ENCODE data around the gene ADAT1. TPM values are rescaled to one million over a fixed set of nuclear protein-coding genes. Genes with fewer than 3 reads are reported as not detected.

ADAT1 gene
- total and polyA plus RNA-seq, 2 donors (not counting 1 experiment from before 2014, with no cell fraction given) = 28.4 to 71.2 TPM

- no peaks in the 10 kb centered on the region for H3K4me1 Mint-ChIP-seq
- no peak overlapping the region for H3K27ac Mint-ChIP-seq
- Histone ChIP-seq H3K4me3 (ENCODE audit: control extremely low read depth in 1 of 5, extremely low read depth in 1 of 5, insufficient read depth in 1 of 5, low read depth in 2 of 5, low read length in 4 of 5) (no peak overlapping the region), H3K4me1 (ENCODE audit: control insufficient read depth in 2 of 2, insufficient read depth in 2 of 2, low read length in 2 of 2) (no peaks in the 10 kb centered on the region), H3K4me2 (replicated peaks; ENCODE audit: low read depth, low read length, poor library complexity, severe bottlenecking) (no peak overlapping the region), H3K27me3 (replicated peaks in 1 of 4; ENCODE audit: control extremely low read depth in 1 of 4, control insufficient read depth in 3 of 4, insufficient read depth in 4 of 4, low read length in 3 of 4) (no peaks in the 10 kb centered on the region), H3K36me3 (replicated peaks in 1 of 2; ENCODE audit: control extremely low read depth in 1 of 2, control insufficient read depth in 1 of 2, extremely low read depth in 1 of 2, insufficient read depth in 2 of 2, low read length in 1 of 2) (peaks cover 14 to 78% of the 10 kb centered on the region in 2 experiments), H3K9me3 (ENCODE audit: control extremely low read depth in 1 of 3, control insufficient read depth in 2 of 3, insufficient read depth in 1 of 3, low read length in 2 of 3) (no peaks in the 10 kb centered on the region), H3K9ac (ENCODE audit: low read length) (no peak overlapping the region), H4K20me1 (ENCODE audit: control insufficient read depth, insufficient read depth, low read length, poor library complexity, severe bottlenecking) (peaks cover 18% of the 10 kb centered on the region), H2AFZ (ENCODE audit: insufficient read depth, low read depth, low read length, poor library complexity, severe bottlenecking) (no peak overlapping the region), H3K79me2 (ENCODE audit: control insufficient read depth, insufficient read depth, low read length) (peaks cover 11% of the 10 kb centered on the region), H3K27ac (ENCODE audit: low read length in 2 of 2) (no peak overlapping the region)
- no CpG with 5 or more reads among the region's 3 CpGs for WGBS (ENCODE audit: insufficient coverage)
- no peaks in the 10 kb centered on the region for H3K9me3 Mint-ChIP-seq (ENCODE audit: insufficient read depth)
- DNase-seq (no peak), ATAC-seq (ENCODE audit: low read depth) (no peak)
- no peak for TF ChIP-seq EZH2 (IDR thresholded peaks at IDR 0.05; ENCODE audit: borderline replicate concordance, insufficient read depth, low read depth, low read length, poor library complexity, severe bottlenecking)
- no peak for TF ChIP-seq CTCF (IDR thresholded peaks at IDR 0.05)
- no peaks in the 10 kb centered on the region for H3K27me3 Mint-ChIP-seq
- intact Hi-C loops (cut with micrococcal nuclease) = no loop called here
- H3K4me3 Mint-ChIP-seq = no peak overlapping the region
- CTCF ChIA-PET = interaction anchor here (0.6 to 2.3 kb wide), 2 partner anchors 112 to 129 kb away, joined by 3 to 8 read pairs; no protein-coding TSS in a partner anchor
- POLR2A ChIA-PET = no interaction called here
Measured at GRCh38 chr16:75635036-75635435, 12.0 kb upstream of the ADAT1 start.

GRCh38 chr16:75632857-75633256, 9.8 kb upstream of the ADAT1 start:
- Histone ChIP-seq H2AFZ (ENCODE audit: insufficient read depth, low read depth, low read length, poor library complexity, severe bottlenecking) (no peak overlapping the region), H3K27ac (ENCODE audit: low read length in 2 of 2) (no peak overlapping the region), H3K79me2 (ENCODE audit: control insufficient read depth, insufficient read depth, low read length) (peaks cover 3% of the 10 kb centered on the region), H3K9me3 (ENCODE audit: control extremely low read depth in 1 of 3, control insufficient read depth in 2 of 3, insufficient read depth in 1 of 3, low read length in 2 of 3) (no peaks in the 10 kb centered on the region), H3K27me3 (replicated peaks in 1 of 4; ENCODE audit: control extremely low read depth in 1 of 4, control insufficient read depth in 3 of 4, insufficient read depth in 4 of 4, low read length in 3 of 4) (no peaks in the 10 kb centered on the region), H3K36me3 (replicated peaks in 1 of 2; ENCODE audit: control extremely low read depth in 1 of 2, control insufficient read depth in 1 of 2, extremely low read depth in 1 of 2, insufficient read depth in 2 of 2, low read length in 1 of 2) (peaks cover 16 to 89% of the 10 kb centered on the region in 2 experiments), H4K20me1 (ENCODE audit: control insufficient read depth, insufficient read depth, low read length, poor library complexity, severe bottlenecking) (peaks cover 17% of the 10 kb centered on the region), H3K9ac (ENCODE audit: low read length) (no peak overlapping the region), H3K4me2 (replicated peaks; ENCODE audit: low read depth, low read length, poor library complexity, severe bottlenecking) (no peak overlapping the region), H3K4me1 (ENCODE audit: control insufficient read depth in 2 of 2, insufficient read depth in 2 of 2, low read length in 2 of 2) (no peaks in the 10 kb centered on the region), H3K4me3 (ENCODE audit: control extremely low read depth in 1 of 5, extremely low read depth in 1 of 5, insufficient read depth in 1 of 5, low read depth in 2 of 5, low read length in 4 of 5) (no peak overlapping the region)
- intact Hi-C loops (cut with micrococcal nuclease) = no loop called here
- CTCF ChIA-PET = interaction anchor here (0.8 to 1.4 kb wide), 3 partner anchors 10 to 168 kb away, joined by 3 to 5 read pairs (median 4); partner anchors contain the start of genes ADAT1, KARS1 and TERF2IP
- TF ChIP-seq EZH2 (IDR thresholded peaks at IDR 0.05; ENCODE audit: borderline replicate concordance, insufficient read depth, low read depth, low read length, poor library complexity, severe bottlenecking) (no peak), CTCF (IDR thresholded peaks at IDR 0.05) (no peak)
- POLR2A ChIA-PET = interaction anchor here (0.9 kb wide), 1 partner anchor 14 kb away, joined by 3 read pairs; the partner anchor contains the start of genes KARS1 and TERF2IP
- DNase-seq = no peak
- H3K9me3 Mint-ChIP-seq (ENCODE audit: insufficient read depth) = no peaks in the 10 kb centered on the region
- no peak for ATAC-seq (ENCODE audit: low read depth)
- WGBS (ENCODE audit: insufficient coverage) = no CpG with 5 or more reads among the region's 8 CpGs
- H3K4me1 Mint-ChIP-seq = no peaks in the 10 kb centered on the region
- no peaks in the 10 kb centered on the region for H3K27me3 Mint-ChIP-seq
- no peak overlapping the region for H3K27ac Mint-ChIP-seq
- no peak overlapping the region for H3K4me3 Mint-ChIP-seq

All from B cell (primary cell).